Coronary artery (tissue), 2 donors: ENCODE data around the gene BACH2.

Source experiments
- DNase-seq: peaks from one replicate; pipeline ENCODE4 v3.0.0-alpha.2; 2017; ENCODE audit warnings: low spot score
- H3K27ac ChIP-seq, 2 donors: fragments of 200-600 bp; sonication (generic); one replicate each; pipeline ENCODE4 v1.5.1; 2016 to 2019
- H3K4me3 ChIP-seq: fragments of 200-600 bp; sonication (generic); 2 replicates; pipeline ENCODE4 v1.5.1; 2016; ENCODE audit warnings: mild to moderate bottlenecking, moderate library complexity
- TF ChIP-seq, protein P1 (sequence below): fragments of 200-600 bp; sonication (generic); IDR thresholded peaks from one replicate; pipeline ENCODE4 v1.5.1; 2019; ENCODE audit warnings: antibody characterized with exemption

Gene BACH2

DNA sequence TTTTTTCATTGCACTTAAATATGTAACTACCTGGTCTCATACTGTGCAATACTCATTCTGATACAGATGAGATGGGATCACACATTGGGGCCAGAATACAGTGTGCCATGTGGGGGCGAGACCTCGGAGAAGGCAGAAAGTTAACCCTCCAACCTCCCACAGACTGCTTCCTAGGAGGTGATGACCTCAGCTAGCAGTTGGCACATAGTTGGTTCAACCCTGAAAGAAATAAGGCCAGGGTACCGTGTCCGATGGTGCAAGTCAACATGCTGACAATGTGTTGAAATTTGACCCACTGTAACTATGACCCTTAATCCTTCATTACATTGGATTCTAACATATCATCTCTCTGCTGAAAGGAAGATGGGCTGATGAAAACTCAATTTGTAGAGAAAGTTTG, 340.5 kb downstream of the BACH2 start:
- DNase-seq: no peak
- TF ChIP-seq, protein P1, sequence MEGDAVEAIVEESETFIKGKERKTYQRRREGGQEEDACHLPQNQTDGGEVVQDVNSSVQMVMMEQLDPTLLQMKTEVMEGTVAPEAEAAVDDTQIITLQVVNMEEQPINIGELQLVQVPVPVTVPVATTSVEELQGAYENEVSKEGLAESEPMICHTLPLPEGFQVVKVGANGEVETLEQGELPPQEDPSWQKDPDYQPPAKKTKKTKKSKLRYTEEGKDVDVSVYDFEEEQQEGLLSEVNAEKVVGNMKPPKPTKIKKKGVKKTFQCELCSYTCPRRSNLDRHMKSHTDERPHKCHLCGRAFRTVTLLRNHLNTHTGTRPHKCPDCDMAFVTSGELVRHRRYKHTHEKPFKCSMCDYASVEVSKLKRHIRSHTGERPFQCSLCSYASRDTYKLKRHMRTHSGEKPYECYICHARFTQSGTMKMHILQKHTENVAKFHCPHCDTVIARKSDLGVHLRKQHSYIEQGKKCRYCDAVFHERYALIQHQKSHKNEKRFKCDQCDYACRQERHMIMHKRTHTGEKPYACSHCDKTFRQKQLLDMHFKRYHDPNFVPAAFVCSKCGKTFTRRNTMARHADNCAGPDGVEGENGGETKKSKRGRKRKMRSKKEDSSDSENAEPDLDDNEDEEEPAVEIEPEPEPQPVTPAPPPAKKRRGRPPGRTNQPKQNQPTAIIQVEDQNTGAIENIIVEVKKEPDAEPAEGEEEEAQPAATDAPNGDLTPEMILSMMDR: no peak
- Histone ChIP-seq H3K4me3 (no peak overlapping the region), H3K27ac (no peak overlapping the region)

DNA sequence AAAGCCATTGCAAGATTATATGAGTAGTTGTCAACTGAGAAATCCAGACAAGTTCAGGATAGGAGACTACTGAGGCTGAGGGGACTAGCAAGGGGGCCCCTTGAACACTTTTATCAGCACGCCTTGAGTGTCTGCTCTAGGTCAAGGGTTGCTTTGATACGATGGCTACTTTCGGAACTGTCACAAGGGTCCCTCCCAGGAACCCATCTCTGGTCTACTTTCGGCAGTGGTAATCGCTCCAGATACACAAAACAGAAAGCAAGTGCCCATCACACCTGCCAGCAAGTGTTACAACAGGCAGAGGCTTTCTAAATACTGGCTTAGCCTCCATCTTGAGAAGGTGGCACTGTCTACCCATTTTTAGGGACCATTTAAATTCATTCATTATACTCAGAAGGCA, 341.3 kb downstream of the BACH2 start:
- TF ChIP-seq, protein P1: no peak
- Histone ChIP-seq H3K4me3 (no peak overlapping the region), H3K27ac (no peak overlapping the region)
- DNase-seq: no peak

DNA sequence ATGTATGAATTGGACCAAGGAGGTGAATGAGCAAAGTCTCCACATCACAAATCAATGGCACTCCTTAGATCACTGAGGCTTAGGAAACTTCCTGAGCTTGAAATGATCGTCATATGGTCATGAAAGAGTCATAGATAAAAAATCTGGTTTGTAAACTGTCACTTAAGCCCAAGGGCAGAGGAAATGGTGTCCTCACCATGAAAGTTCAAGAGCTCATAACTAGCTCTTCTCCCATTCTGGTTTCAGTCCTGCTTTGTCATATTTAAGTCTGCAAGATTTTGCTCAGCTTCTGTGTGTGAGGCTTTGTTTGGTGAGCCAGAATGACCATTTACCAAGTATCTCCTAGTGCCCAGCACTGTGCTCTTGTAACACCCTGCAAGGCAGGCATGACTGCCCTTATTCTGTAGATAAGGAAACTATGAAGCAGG, 341.9 kb downstream of the BACH2 start:
- TF ChIP-seq, protein P1: no peak

DNA sequence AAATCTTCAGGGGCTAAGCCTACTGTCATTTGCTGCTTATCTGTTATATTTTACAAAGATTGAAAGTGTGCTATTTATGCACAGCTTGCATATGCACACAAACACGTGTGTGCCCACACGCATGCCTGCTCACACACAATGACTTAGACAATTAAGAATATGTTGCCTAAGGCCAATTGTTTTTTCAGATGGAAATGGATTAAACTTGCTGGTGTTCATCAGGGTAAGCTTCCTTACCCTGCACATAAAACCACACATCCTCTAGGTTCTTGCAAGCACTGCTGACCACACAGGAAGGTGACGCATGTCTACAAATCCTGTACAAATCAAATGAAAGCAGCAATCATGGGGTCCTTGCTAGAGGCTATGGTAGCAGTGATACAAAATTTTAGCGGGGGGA, 344.0 kb downstream of the BACH2 start:
- H3K27ac ChIP-seq: no peak overlapping the region
- TF ChIP-seq, protein P1: no peak
- DNase-seq: no peak
- H3K4me3 ChIP-seq: no peak overlapping the region

More for the DNA sequence above, 341.9 kb downstream of the BACH2 start:
- no peak overlapping the region for H3K4me3 ChIP-seq
- no peak overlapping the region for H3K27ac ChIP-seq
- no peak for DNase-seq

DNA sequence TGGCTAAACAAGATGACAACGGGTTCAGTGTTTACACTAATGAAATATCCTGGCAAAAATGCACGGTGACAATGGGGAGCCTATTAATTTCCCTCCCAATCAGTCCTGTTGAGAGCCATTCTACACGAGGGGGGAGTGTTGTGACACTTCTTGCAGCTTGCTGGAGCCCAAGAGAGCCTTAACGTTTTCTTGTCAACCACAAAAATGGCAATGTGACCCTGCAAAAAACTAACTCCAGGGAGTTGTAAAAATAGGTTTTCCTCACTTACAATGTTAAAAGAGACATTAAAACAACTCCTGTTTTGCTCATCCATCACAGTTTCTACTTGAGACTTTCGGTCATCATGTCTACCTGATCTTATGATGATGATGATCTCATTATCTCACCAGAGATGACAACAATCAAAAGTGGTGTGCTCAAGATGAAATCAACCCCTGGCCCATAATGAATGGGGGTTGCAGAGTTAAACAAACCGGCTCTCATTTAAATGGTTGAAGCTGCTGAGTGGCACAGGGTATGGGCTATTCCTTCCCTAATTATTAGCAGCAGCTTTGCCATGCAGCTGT, 344.5 kb downstream of the BACH2 start:
- no peak for DNase-seq
- Histone ChIP-seq H3K4me3 (no peak overlapping the region), H3K27ac (no peak overlapping the region)
- TF ChIP-seq, protein P1: no peak

DNA sequence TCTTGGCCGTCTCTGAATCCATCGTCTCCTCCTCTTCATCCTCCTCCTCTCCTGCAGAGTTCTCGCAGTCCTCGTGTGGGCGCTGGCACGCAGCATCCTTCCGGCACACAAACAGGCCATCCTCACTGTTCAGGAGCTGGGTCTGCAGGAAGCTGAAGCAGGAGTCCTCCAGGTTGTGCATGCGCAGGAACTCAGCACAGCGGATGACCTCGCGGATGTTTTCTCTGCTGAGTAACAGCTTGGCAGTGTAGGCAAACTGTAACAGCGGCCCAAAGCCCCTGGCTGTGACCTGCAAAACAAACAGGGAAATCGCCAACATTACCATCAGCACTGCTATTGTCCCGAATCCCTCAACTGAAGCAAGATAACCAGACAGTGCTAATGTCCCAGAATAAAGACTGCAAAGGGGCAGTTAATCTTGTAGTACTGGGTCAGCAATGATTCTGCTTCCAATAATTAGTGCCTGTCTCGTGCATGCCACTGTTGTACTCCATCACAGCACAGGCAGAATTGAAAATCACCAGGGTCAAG, 345.0 kb downstream of the BACH2 start:
- TF ChIP-seq, protein P1: no peak
- Histone ChIP-seq H3K4me3 (no peak overlapping the region), H3K27ac (no peak overlapping the region)
- DNase-seq: no peak

DNA sequence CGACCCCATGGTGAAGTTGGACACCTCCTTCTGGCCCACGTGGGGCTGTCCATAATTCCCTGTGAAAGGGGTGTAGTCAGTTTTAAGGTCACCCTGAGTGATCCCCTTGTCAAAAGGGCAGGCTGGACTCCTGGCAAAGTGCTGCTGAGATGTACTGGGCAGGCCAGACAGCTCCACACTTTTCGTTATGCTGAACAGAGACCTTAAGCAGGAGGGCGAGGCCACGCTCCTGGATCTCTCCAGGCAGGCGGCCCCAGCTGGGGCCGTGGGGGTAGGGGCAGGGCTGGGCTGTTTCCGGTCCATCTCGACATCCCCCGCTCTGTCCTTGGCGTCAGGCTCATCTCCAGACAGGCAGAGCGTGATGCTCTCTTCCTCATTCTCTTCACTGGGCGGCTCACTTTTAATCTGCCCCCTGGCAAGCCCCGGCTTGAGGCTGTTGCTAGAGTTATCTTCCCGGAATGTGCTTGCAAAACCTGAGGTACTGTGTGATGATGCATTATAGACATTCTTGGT, 345.7 kb downstream of the BACH2 start:
- TF ChIP-seq, protein P1: no peak
- DNase-seq: no peak
- H3K27ac ChIP-seq: no peak overlapping the region
- H3K4me3 ChIP-seq: no peak overlapping the region
